HFF-Myc (cell line): ENCODE results near the gene SORL1.
"Not testable (repeated sequence)": the region's sequence is repeated elsewhere in the genome, so short reads cannot be mapped to it uniquely, and the experiment has no call there.

ENCODE experiments used
- DNase-seq: peaks from one replicate; pipeline ENCODE4 v3.0.0-alpha.2; 2011; ENCODE audit warnings: low read depth; ENCODE audit errors: extremely low read depth
- H3K4me3 ChIP-seq: replicated peaks from 2 replicates; pipeline ENCODE4 v1.5.1; 2011; ENCODE audit warnings: low read depth, mild to moderate bottlenecking, control low read depth, low read length
- CTCF ChIP-seq: IDR thresholded peaks from 2 replicates; pipeline ENCODE4 v1.5.1; 2012; ENCODE audit warnings: mild to moderate bottlenecking, low read depth, low read length, control low read depth; ENCODE audit errors: missing control alignments

Gene SORL1

GRCh38 chr11:121634889-121635288, 182.8 kb downstream of the SORL1 start:
- DNase-seq, result peak; percentile 56
- no peak overlapping the region for H3K4me3 ChIP-seq
- TF ChIP-seq CTCF, result no peak

- H3K4me3 ChIP-seq, result no peak overlapping the region
- no peak for DNase-seq
- TF ChIP-seq CTCF, result no peak
These were observed 184.1 kb downstream of the SORL1 start for GRCh38 chr11:121636081-121636799.

- no peak for DNase-seq
- no peak overlapping the region for H3K4me3 ChIP-seq
- no peak for TF ChIP-seq CTCF
These were observed 184.7 kb downstream of the SORL1 start for GRCh38 chr11:121636800-121637176.

GRCh38 chr11:121637587-121637986, 185.5 kb downstream of the SORL1 start:
- DNase-seq, H3K4me3 ChIP-seq: not testable (repeated sequence)

GRCh38 chr11:121643479-121644186, 191.5 kb downstream of the SORL1 start:
- no peak for TF ChIP-seq CTCF
- no peak overlapping the region for H3K4me3 ChIP-seq
- DNase-seq, result no peak

GRCh38 chr11:121644187-121644512, 192.0 kb downstream of the SORL1 start:
- no peak for TF ChIP-seq CTCF
- H3K4me3 ChIP-seq, result no peak overlapping the region
- DNase-seq, result no peak

GRCh38 chr11:121645001-121645400, 192.9 kb downstream of the SORL1 start:
- no peak for TF ChIP-seq CTCF
- H3K4me3 ChIP-seq, result no peak overlapping the region
- DNase-seq, result no peak
